ENCODE results near the gene MACROH2A1. TPM values are rescaled to one million over a fixed set of nuclear protein-coding genes. Genes with fewer than 3 reads are reported as not detected.

The MACROH2A1 gene
- total RNA-seq, 1 experiment from 2014 or later, result 83.8 TPM

DNA sequence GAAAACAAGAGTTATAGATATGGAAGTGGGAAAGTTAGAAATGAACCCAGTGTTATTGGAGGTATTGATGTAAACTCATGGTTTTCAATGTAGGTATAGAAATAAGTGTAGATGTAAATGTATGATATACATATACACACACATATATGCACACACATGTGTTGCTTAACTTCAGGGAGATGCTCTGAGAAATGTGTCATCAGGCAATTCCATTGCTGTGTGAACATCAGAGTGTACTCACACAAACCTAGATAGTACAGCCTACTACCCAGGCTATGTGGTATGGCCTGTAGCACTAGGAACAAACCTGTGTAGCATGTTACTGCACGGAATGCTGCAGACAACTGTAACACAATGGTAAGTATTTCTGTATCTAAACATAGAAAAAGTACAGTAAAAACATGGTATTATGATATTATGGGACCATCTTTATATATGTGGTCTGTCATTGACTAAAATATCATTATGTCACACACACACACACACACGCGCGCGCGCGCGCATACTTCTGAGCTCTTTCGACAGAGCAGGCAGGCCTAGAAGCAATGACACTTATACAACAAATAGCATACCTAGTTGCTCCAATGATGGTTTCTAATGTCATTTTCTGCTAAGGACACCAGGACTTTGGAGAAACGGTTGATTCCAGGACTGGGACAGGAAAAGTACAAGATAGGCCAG is 86.6 kb downstream of the MACROH2A1 start (continued):
- TF ChIP-seq ATF6 (CRISPR knock-in tag; IDR thresholded peaks at IDR 0.05) (no peak), RELA (CRISPR knock-in tag; IDR thresholded peaks at IDR 0.05; ENCODE audit: borderline replicate concordance) (no peak), CBFB (CRISPR knock-in tag; IDR thresholded peaks at IDR 0.05; ENCODE audit: low read depth) (no peak), MXD4 (CRISPR knock-in tag; IDR thresholded peaks at IDR 0.05; ENCODE audit: borderline replicate concordance) (no peak), ZBTB21 (CRISPR knock-in tag; IDR thresholded peaks at IDR 0.05; ENCODE audit: borderline replicate concordance) (no peak), ZNF532 (CRISPR knock-in tag; IDR thresholded peaks at IDR 0.05; ENCODE audit: borderline replicate concordance) (no peak)

DNA sequence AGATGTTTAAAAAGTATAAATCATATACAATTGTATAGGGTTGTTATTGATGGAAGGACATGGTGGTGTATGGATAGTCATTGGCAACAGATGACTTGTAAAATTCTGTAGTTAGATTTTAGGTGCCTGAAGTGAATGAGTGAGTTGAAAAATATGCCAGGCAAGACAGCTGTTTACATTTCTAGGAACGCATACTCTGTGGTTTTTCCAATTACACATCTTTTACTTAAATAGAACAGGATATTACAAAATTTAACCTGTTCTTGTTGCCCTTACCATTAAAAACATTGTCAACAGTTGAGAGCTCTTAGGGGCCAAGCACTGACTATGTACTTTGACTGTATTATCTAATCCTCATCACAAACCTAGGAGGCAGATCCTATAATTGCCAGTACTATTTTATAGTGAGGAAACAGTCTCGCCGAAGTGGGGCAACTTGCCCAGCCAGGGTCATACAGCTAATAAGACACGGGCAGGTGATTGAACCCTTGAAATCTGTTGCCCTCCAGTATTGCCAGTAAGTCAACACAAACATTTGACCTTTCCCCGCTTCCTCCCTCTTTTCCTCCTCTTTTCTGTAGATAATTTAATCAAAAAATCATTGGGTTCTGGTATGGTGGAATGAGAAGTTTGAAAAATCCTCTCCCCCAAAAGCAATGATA is 88.6 kb downstream of the MACROH2A1 start:
- H3K4me1 Mint-ChIP-seq, result peaks cover 11% of the 10 kb centered on the region
- TF ChIP-seq ZBTB21 (CRISPR knock-in tag; IDR thresholded peaks at IDR 0.05; ENCODE audit: borderline replicate concordance), result no peak
- TF ChIP-seq JUN (CRISPR knock-in tag; IDR thresholded peaks at IDR 0.05), result no peak
- no peak for TF ChIP-seq FOXP4 (CRISPR knock-in tag; IDR thresholded peaks at IDR 0.05)
- no peak for TF ChIP-seq ZNF423 (CRISPR knock-in tag; IDR thresholded peaks at IDR 0.05)
- no peak for TF ChIP-seq SP1 (CRISPR knock-in tag; conservative IDR thresholded peaks at IDR 0.05)
- TF ChIP-seq ATF3 (CRISPR knock-in tag; conservative IDR thresholded peaks at IDR 0.05), result no peak
- no peak for TF ChIP-seq ELF4 (CRISPR knock-in tag; IDR thresholded peaks at IDR 0.05; ENCODE audit: low read depth)
- no peak for TF ChIP-seq MXD4 (CRISPR knock-in tag; IDR thresholded peaks at IDR 0.05; ENCODE audit: borderline replicate concordance)
- TF ChIP-seq CREB1 (CRISPR knock-in tag; IDR thresholded peaks at IDR 0.05), result no peak
- H3K4me3 Mint-ChIP-seq, result no peak overlapping the region
- H3K27ac Mint-ChIP-seq, result no peak overlapping the region
- POLR2A ChIA-PET, result no interaction called here
- CTCF ChIA-PET, result no interaction called here
- 0 out of 2 replicates have a peak, but pooled peaks cover under 1% of the 10 kb centered on the region for H3K9me3 Mint-ChIP-seq
- DNase-seq (ENCODE audit: low spot score) (no peak), ATAC-seq (no peak)
- no peaks in the 10 kb centered on the region for H3K36me3 Mint-ChIP-seq
- H3K27me3 Mint-ChIP-seq (ENCODE audit: low read depth), result peaks cover 27% of the 10 kb centered on the region
